ENCODE measurements around the gene CTDSP1. TPM values are rescaled to one million over a fixed set of nuclear protein-coding genes. Genes with fewer than 3 reads are reported as not detected.

The CTDSP1 gene
- polyA plus RNA-seq, 1 of the 3 experiments (the other 2 are of a cell fraction), result 88.0 TPM

DNA sequence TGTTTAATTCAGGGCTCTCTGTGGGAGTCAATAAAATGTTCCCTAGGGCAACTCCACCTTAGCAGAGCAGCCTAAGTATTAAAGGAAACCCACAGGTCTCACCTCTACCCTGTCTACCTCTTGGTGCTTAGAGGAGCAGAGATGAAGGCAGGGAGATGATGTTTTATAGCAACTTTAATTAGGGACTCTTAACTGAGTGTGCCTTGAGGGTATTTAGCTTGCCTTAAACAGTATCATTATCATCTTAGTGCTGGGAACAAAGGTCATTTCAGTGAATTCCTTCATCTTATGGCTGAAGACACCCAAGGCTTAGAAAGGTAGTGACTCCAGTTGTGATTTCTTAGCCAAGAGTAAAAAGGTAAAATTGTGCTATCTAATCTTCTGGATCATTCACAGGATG is 45.9 kb downstream of the CTDSP1 start:
- H3F3A ChIP-seq (replicated peaks; ENCODE audit: insufficient read depth), result no peaks in the 10 kb centered on the region
- H3K4me3 ChIP-seq (ENCODE audit: low read depth in 2 of 2, low read length in 1 of 2), result no peak overlapping the region
- no peaks in the 10 kb centered on the region for H4K20me1 ChIP-seq (ENCODE audit: insufficient read depth)
- H3K27me3 ChIP-seq (ENCODE audit: insufficient read depth), result no peaks in the 10 kb centered on the region
- no peaks in the 10 kb centered on the region for H3K9me2 ChIP-seq
- H2AFZ ChIP-seq (ENCODE audit: low read depth), result no peak overlapping the region
- DNase-seq, result no peak
- CTCF ChIA-PET, result no interaction called here
- H3K4me1 ChIP-seq (ENCODE audit: control insufficient read depth in 1 of 2, insufficient read depth in 2 of 2, low read depth in 1 of 2, low read length in 1 of 2), result no peaks in the 10 kb centered on the region; a peak in 1 of 4 replicates
- TF ChIP-seq TEAD4 (IDR thresholded peaks at IDR 0.05; ENCODE audit: borderline replicate concordance, insufficient read depth) (no peak), TAF1 (IDR thresholded peaks at IDR 0.05; ENCODE audit: borderline replicate concordance, low read depth, low read length) (no peak), RCOR1 (IDR thresholded peaks at IDR 0.05; ENCODE audit: low read length) (no peak), NFIC (IDR thresholded peaks at IDR 0.05; ENCODE audit: borderline replicate concordance) (no peak), SIN3A (IDR thresholded peaks at IDR 0.05; ENCODE audit: borderline replicate concordance, low read depth, low read length) (no peak), MXI1 (IDR thresholded peaks at IDR 0.05; ENCODE audit: low read depth, low read length) (no peak), SMC3 (IDR thresholded peaks at IDR 0.05; ENCODE audit: low read depth, low read length) (no peak), ELF1 (IDR thresholded peaks at IDR 0.05) (no peak)
- TF ChIP-seq, protein P1, sequence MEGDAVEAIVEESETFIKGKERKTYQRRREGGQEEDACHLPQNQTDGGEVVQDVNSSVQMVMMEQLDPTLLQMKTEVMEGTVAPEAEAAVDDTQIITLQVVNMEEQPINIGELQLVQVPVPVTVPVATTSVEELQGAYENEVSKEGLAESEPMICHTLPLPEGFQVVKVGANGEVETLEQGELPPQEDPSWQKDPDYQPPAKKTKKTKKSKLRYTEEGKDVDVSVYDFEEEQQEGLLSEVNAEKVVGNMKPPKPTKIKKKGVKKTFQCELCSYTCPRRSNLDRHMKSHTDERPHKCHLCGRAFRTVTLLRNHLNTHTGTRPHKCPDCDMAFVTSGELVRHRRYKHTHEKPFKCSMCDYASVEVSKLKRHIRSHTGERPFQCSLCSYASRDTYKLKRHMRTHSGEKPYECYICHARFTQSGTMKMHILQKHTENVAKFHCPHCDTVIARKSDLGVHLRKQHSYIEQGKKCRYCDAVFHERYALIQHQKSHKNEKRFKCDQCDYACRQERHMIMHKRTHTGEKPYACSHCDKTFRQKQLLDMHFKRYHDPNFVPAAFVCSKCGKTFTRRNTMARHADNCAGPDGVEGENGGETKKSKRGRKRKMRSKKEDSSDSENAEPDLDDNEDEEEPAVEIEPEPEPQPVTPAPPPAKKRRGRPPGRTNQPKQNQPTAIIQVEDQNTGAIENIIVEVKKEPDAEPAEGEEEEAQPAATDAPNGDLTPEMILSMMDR (IDR thresholded peaks at IDR 0.05), result no peak
- TF ChIP-seq, protein P2, sequence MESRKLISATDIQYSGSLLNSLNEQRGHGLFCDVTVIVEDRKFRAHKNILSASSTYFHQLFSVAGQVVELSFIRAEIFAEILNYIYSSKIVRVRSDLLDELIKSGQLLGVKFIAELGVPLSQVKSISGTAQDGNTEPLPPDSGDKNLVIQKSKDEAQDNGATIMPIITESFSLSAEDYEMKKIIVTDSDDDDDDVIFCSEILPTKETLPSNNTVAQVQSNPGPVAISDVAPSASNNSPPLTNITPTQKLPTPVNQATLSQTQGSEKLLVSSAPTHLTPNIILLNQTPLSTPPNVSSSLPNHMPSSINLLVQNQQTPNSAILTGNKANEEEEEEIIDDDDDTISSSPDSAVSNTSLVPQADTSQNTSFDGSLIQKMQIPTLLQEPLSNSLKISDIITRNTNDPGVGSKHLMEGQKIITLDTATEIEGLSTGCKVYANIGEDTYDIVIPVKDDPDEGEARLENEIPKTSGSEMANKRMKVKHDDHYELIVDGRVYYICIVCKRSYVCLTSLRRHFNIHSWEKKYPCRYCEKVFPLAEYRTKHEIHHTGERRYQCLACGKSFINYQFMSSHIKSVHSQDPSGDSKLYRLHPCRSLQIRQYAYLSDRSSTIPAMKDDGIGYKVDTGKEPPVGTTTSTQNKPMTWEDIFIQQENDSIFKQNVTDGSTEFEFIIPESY (IDR thresholded peaks at IDR 0.05; ENCODE audit: borderline replicate concordance, low read depth), result no peak
- TF ChIP-seq, protein P3, sequence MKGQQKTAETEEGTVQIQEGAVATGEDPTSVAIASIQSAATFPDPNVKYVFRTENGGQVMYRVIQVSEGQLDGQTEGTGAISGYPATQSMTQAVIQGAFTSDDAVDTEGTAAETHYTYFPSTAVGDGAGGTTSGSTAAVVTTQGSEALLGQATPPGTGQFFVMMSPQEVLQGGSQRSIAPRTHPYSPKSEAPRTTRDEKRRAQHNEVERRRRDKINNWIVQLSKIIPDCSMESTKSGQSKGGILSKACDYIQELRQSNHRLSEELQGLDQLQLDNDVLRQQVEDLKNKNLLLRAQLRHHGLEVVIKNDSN (IDR thresholded peaks at IDR 0.05; ENCODE audit: borderline replicate concordance, low read depth), result no peak
- TF ChIP-seq, protein P4, sequence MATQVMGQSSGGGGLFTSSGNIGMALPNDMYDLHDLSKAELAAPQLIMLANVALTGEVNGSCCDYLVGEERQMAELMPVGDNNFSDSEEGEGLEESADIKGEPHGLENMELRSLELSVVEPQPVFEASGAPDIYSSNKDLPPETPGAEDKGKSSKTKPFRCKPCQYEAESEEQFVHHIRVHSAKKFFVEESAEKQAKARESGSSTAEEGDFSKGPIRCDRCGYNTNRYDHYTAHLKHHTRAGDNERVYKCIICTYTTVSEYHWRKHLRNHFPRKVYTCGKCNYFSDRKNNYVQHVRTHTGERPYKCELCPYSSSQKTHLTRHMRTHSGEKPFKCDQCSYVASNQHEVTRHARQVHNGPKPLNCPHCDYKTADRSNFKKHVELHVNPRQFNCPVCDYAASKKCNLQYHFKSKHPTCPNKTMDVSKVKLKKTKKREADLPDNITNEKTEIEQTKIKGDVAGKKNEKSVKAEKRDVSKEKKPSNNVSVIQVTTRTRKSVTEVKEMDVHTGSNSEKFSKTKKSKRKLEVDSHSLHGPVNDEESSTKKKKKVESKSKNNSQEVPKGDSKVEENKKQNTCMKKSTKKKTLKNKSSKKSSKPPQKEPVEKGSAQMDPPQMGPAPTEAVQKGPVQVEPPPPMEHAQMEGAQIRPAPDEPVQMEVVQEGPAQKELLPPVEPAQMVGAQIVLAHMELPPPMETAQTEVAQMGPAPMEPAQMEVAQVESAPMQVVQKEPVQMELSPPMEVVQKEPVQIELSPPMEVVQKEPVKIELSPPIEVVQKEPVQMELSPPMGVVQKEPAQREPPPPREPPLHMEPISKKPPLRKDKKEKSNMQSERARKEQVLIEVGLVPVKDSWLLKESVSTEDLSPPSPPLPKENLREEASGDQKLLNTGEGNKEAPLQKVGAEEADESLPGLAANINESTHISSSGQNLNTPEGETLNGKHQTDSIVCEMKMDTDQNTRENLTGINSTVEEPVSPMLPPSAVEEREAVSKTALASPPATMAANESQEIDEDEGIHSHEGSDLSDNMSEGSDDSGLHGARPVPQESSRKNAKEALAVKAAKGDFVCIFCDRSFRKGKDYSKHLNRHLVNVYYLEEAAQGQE (IDR thresholded peaks at IDR 0.05; ENCODE audit: low read depth, low read length), result no peak
- TF ChIP-seq, protein P5, sequence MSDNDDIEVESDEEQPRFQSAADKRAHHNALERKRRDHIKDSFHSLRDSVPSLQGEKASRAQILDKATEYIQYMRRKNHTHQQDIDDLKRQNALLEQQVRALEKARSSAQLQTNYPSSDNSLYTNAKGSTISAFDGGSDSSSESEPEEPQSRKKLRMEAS (IDR thresholded peaks at IDR 0.05; ENCODE audit: low read depth), result no peak
- TF ChIP-seq, protein P6, sequence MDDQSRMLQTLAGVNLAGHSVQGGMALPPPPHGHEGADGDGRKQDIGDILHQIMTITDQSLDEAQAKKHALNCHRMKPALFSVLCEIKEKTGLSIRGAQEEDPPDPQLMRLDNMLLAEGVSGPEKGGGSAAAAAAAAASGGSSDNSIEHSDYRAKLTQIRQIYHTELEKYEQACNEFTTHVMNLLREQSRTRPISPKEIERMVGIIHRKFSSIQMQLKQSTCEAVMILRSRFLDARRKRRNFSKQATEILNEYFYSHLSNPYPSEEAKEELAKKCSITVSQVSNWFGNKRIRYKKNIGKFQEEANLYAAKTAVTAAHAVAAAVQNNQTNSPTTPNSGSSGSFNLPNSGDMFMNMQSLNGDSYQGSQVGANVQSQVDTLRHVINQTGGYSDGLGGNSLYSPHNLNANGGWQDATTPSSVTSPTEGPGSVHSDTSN (IDR thresholded peaks at IDR 0.05), result no peak
- POLR2A ChIA-PET, result no interaction called here
- H3K79me2 ChIP-seq (ENCODE audit: insufficient read depth), result no peaks in the 10 kb centered on the region
- no peaks in the 10 kb centered on the region for H3K9me3 ChIP-seq
- no peak overlapping the region for H3K4me2 ChIP-seq
- no peak overlapping the region for H3K27ac ChIP-seq (ENCODE audit: low read depth in 2 of 2, low read length in 1 of 2)
- peaks cover 0 to 3% of the 10 kb centered on the region in 2 experiments for H3K36me3 ChIP-seq (replicated peaks in 1 of 2; ENCODE audit: control insufficient read depth in 1 of 2, insufficient read depth in 2 of 2, low read length in 1 of 2)
- no peak overlapping the region for H3K9ac ChIP-seq
